ENCODE results near the gene PRRT1B. TPM values are rescaled to one million over a fixed set of nuclear protein-coding genes. Genes with fewer than 3 reads are reported as not detected.
A peak's percentile ranks its signal among the peaks of the same experiment; 100 is the strongest.

PRRT1B gene
- total RNA-seq, 1 experiment from 2014 or later = 1.2 TPM

DNA sequence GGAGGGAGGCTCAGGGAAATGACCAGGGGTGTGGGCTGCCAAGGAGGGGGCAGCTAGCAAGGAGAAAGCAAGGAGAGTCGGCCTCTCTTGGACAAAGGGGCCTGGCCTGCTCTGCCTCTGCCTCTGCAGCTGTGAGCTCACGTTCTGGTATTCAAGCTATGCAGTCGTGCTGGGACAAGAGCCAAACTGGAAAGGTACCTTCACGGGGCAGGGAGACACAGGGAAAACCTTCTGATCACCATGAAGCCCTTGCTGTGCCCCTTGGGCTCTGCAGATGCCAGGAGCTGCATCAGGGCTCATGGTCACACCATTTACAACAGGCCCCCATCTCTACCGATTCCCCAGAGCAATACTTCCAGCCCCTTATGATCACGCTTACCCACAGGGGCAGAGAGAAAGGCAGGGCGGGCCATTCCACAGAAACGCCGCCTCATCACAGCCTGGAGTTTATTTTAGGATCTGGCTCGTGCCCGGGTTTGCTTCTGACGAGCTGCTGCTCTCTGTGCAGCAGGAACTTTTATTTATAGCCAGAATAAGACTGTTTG, 63.2 kb downstream of the PRRT1B start:
- ChIA-PET POLR2A (no interaction called here), CTCF (interaction anchor here (0.7 to 2.2 kb wide), 9 partner anchors 17 to 644 kb away, joined by 3 to 10 read pairs (median 3); no protein-coding TSS in a partner anchor)
- Mint-ChIP-seq H3K27ac (peak overlapping the region; percentile 62), H3K9me3 (no peaks in the 10 kb centered on the region), H3K27me3 (ENCODE audit: low read depth) (no peaks in the 10 kb centered on the region), H3K36me3 (peaks cover 4% of the 10 kb centered on the region; the same call in 1 of the 2 replicates), H3K4me3 (no peak overlapping the region), H3K4me1 (peaks cover 23% of the 10 kb centered on the region)
- ATAC-seq (peak; percentile 92), DNase-seq (ENCODE audit: low spot score) (peak; percentile 64)
- TF ChIP-seq ZNF121 (CRISPR knock-in tag; IDR thresholded peaks at IDR 0.05) (peak; percentile 49; the same call in 1 of the 2 replicates), AFF4 (CRISPR knock-in tag; IDR thresholded peaks at IDR 0.05; ENCODE audit: borderline replicate concordance) (no peak)

Other genes with a start within 250 kb of the PRRT1B start
- gene PRRC2B, start 151.4 kb upstream of the PRRT1B start, total RNA-seq (2021) = 272 to 314 TPM (median 311 TPM) in 3 replicates
- gene POMT1, start 42.6 kb upstream of the PRRT1B start, total RNA-seq (2021) = 35.2 to 36.4 TPM (median 36.2 TPM) in 3 replicates
- gene UCK1, start 14.3 kb upstream of the PRRT1B start, total RNA-seq (2021) = 28.0 to 30.6 TPM (median 29.6 TPM) in 3 replicates
- 57.9 to 66.2 TPM (median 65.7 TPM) in 3 replicates for gene RAPGEF1, start 194.6 kb downstream of the PRRT1B start, total RNA-seq (2021)